GM21423 (cell line): ENCODE measurements around the gene RBM4B.
"Not testable (repeated sequence)": the region's sequence is repeated elsewhere in the genome, so short reads cannot be mapped to it uniquely, and the experiment has no call there.

Source experiments
- ATAC-seq: cut with Tn5 transposase; IDR thresholded peaks from one replicate; pipeline ENCODE4 v1.9.1; 2021; ENCODE audit warnings: mild to moderate bottlenecking, moderate library complexity; ENCODE audit not compliant: unreplicated experiment

Gene RBM4B

GRCh38 chr11:66677599-66678375 lies at the start of gene RBM4B:
Gene RBM4B (minus strand): TSS chr11:66677887. CDS start chr11:66677079, 808 bp downstream.
- peak; percentile 81 for ATAC-seq

- no peak for ATAC-seq
These were observed 48.0 kb upstream of the RBM4B start for GRCh38 chr11:66725647-66726046.

GRCh38 chr11:66725114-66725513 lies 47.4 kb upstream of the RBM4B start:
- ATAC-seq = no peak

GRCh38 chr11:66724167-66724566 lies 46.5 kb upstream of the RBM4B start:
- ATAC-seq = not testable (repeated sequence)

GRCh38 chr11:66723693-66724092 lies 46.0 kb upstream of the RBM4B start:
- no peak for ATAC-seq

- ATAC-seq = no peak
These were observed 45.3 kb upstream of the RBM4B start for GRCh38 chr11:66722745-66723651.

GRCh38 chr11:66721939-66722338 lies 44.3 kb upstream of the RBM4B start:
- ATAC-seq = no peak

GRCh38 chr11:66720899-66721470 lies 43.3 kb upstream of the RBM4B start:
- no peak for ATAC-seq

- no peak for ATAC-seq
These were observed 42.7 kb upstream of the RBM4B start for GRCh38 chr11:66720223-66720898.

GRCh38 chr11:66719111-66719872 lies 41.6 kb upstream of the RBM4B start:
- ATAC-seq = no peak

- no peak for ATAC-seq
These were observed 40.8 kb upstream of the RBM4B start for GRCh38 chr11:66718320-66718971.

GRCh38 chr11:66717925-66718319 lies 40.2 kb upstream of the RBM4B start:
- ATAC-seq = no peak

GRCh38 chr11:66716996-66717395 lies 39.3 kb upstream of the RBM4B start:
- no peak for ATAC-seq

GRCh38 chr11:66715346-66716085 lies 37.8 kb upstream of the RBM4B start:
- ATAC-seq = no peak

GRCh38 chr11:66713746-66714480 lies 36.2 kb upstream of the RBM4B start:
- no peak for ATAC-seq

GRCh38 chr11:66710384-66710930 lies 32.8 kb upstream of the RBM4B start:
- no peak for ATAC-seq

GRCh38 chr11:66708701-66709100 lies 31.0 kb upstream of the RBM4B start:
- ATAC-seq = no peak

- no peak for ATAC-seq
These were observed 30.4 kb upstream of the RBM4B start for GRCh38 chr11:66708094-66708493.
